HG03558 (cell line): ENCODE data around the gene MID2.
A peak's percentile ranks its signal among the peaks of the same experiment; 100 is the strongest.
"Not testable (repeated sequence)": the region's sequence is repeated elsewhere in the genome, so short reads cannot be mapped to it uniquely, and the experiment has no call there.

Experiments
- ATAC-seq: cut with Tn5 transposase; IDR thresholded peaks from one replicate; pipeline ENCODE4 v1.9.1; 2021; ENCODE audit warnings: moderate number of reproducible peaks; ENCODE audit not compliant: unreplicated experiment; ENCODE audit errors: extremely low read depth

The MID2 gene

DNA sequence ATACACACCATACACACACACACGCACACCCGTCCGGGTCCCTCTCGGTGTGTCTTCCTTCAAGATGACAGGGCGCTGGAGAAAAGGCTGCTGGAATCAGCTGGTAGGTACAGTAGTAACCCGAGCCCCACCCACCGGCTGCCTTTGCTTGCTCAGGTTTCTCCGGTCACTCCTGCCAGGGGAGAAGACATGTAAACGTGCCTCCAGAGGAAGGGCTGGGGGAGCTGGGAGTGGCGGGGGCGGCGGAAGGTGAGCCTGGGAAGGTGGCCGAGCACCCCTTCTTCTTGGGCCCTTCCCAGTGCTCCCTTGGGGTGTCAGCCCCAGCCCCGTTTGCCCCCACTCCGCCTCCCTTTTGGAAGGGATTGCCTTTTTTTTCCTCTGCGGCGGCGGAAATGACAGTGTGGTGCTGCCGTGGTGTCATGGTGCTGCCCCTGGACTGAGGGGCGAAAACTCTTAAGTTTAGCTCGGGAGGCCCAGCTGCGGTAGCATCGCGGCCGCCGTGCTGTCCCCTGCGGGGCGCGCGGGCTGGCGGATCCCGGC is at the start of gene MID2:
Gene MID2 (plus strand): TSS at position 169 of the 540 bp plus-strand sequence. CDS start 561 bp downstream, outside the sequence.
- ATAC-seq, result no peak

DNA sequence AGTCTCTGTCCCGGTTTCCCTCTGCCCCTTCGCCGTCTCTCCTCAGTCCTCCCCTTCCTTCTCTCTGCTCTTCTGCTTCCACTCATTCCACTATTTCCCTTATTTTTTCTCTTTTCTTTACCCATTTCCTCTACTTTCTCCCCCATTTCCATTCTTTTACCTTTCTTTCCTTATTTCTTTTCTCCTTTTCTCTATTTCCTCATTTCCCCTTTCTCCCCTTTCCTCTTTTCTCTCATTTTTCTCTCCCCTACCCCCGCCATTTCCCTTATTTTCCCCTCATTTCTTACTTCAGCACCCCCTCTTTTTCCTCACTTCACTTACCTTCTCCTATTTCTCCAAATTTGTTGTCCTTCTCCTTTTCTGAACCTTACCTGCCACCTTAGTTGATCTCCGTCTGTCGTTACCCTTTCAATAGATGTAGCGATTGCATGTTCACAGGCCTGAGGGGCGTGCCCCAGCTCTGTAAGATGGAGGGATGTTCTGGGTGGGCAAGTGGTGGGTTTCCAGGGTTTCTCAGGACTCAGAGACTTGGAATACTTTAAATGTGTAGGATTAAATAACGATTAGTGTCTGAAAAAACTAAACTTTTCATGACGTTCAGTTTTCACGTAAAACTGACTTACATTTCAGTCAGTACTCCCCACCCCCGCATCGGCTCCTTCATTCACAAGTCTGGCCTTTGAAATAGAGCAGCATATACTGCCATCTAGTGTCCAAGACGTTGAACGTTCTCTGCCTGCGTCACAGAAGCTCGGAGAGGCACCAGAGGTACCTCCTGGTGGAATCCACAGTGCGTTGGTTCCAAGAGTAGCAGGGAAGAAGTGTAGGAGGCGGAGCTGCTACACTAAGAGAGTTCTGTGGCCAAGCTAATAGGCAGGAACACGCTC is 48.8 kb upstream of the MID2 start:
- ATAC-seq, result peak; percentile 43

- ATAC-seq, result no peak
Measured at GRCh38 chrX:107777536-107777832, 48.2 kb upstream of the MID2 start, which contains the start of gene NCBP2L. NCBP2L (plus strand) TSS chrX:107777733; CDS start chrX:107794221, 16,488 bp downstream.

GRCh38 chrX:107780525-107780924 is 45.1 kb upstream of the MID2 start:
- no peak for ATAC-seq

DNA sequence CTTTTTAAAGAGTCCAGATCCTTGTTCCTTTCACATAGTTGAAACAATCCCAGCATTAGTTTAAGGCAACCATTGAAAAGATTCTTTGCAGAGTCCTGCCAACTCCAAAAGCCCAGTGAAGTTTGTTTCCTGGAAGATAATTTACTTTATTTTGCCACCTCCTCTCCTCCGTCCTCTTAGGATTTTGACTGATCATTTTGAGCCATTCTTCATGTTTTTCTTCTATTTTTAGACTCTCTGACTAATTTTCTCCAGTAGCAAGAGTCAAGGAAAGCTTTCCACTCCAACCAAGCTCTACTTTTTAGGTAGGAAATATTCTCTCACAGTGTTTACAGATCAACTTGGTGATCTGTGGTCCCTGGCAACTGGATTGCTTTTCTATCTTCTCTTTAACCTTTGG is 37.8 kb upstream of the MID2 start:
- ATAC-seq, result no peak

DNA sequence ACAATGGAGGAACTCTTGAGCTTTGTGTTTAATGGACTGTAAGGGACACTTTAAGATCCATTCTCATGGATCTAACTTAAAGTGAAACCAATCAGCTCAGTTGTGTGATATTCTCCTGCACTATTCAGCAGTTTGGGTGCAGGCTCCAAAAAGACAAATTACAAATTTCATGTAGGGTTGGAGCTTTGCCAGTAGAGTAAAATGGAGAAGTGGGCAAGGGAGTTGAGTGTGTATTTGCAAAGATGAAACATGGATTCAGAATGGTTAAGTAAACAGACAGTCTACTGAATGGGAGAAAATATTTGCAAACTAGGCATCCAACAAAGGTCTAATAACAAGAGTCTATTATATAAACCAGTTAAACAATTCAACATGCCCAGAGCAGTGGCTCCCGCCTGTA is 21.2 kb upstream of the MID2 start:
- no peak for ATAC-seq

DNA sequence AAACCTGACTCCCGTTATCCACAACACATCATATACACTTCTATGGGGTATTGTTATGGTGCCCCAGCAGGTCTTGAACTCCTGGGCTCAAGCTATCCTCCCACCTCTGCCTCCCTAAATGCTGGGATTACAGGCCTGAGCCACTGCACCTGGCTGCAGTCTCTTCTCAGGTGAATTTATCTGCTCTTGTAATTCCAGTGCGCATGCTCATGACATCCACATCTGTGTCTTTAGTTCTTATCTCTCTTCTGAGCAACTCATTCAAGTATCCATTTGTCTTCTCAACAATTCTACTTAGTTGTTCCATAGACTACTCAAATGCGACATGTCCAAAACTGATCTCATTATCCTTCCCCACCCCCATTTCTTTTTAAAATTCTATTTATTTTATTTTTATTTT is 20.5 kb upstream of the MID2 start:
- no peak for ATAC-seq

DNA sequence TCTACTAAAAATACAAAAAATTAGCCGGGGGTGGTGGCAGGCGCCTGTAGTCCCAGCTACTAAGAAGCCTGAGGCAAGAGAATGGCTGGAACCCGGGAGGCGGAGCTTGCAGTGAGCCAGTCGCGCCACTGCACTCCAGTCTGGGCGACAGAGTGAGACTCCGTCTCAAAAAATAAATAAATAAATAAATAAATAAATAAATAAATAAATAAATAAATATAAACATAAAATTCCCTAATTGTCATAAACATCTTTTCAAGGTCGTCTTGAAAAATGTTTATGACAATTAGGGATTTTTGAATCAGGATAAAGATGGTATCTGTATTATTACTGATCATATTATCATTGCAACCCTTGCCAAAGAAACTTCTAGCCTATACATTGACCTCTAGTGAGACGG is 15.6 kb upstream of the MID2 start:
- not testable (repeated sequence) for ATAC-seq

DNA sequence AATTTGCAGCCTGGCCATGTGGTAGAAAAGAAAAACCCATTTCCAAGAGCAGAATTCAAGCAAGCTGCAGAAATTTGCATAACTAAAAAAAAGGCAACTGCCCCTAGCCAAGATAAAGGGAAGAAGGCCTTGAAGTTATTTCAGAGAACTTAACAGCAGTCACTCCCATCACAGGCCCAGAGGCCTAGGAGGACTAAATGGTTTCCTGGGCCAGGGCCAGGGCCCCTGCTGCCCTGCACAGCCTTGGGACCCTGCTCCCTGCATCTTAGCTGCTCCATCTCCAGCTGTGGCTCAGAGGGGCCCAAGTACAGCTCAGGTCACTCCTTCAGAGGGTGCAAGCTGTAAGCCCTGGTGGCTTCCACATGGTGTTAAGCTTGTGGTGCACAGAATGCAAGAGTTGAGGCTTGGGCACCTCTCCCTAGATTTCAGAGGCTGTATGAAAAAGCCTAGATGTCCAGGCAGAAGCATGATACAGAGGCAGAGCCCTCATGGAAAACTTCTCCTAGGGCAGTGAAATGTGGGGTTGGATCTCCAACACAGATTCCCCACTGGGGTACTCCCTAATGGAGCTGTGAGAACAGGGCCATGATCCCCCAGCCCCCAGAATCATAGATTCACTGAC is 6.7 kb upstream of the MID2 start:
- no peak for ATAC-seq

GRCh38 chrX:107823042-107823441 is 2.6 kb upstream of the MID2 start:
- ATAC-seq, result no peak

GRCh38 chrX:107823456-107823855 is 2.2 kb upstream of the MID2 start:
- ATAC-seq, result no peak

DNA sequence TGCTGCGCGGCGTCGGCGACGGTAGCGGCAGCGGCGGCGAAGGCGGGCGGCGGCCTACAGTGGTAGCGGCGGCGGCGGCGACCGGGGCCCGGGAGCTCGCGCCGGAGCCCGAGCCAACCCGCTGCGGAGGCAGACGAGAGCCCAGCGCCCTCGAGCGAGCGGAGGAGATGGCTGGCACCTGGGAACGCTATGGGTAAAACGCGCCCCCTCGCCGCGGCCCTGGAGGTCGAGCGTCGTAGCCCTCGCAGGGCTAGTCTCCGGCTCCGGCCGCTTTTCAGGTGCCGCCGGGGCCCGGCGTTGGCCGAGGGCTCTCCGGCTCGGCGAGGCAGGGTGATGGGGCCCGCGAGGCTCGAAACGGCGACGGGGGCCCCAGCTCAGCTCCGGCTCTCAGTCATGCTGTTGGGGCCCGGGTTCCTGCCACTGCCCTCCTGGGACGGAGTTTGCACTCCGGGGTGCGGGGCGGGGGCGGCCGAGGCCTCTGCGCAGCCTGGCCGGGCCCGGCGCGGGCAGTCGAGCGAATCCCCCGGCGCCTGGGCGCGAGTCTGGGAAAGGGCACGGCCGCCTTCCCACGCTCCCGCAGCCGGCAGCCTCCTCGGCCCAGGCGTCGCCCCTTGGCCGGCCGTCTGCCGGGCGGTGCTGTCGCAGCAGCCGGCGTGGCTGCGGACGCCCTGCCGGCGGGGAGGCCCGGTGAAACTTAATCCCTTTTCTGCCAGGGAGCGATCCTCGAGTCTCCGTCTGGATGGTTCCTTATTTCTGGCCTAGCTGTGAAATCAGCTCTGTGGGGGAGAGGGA is 768 bp downstream of the MID2 start:
- no peak for ATAC-seq

DNA sequence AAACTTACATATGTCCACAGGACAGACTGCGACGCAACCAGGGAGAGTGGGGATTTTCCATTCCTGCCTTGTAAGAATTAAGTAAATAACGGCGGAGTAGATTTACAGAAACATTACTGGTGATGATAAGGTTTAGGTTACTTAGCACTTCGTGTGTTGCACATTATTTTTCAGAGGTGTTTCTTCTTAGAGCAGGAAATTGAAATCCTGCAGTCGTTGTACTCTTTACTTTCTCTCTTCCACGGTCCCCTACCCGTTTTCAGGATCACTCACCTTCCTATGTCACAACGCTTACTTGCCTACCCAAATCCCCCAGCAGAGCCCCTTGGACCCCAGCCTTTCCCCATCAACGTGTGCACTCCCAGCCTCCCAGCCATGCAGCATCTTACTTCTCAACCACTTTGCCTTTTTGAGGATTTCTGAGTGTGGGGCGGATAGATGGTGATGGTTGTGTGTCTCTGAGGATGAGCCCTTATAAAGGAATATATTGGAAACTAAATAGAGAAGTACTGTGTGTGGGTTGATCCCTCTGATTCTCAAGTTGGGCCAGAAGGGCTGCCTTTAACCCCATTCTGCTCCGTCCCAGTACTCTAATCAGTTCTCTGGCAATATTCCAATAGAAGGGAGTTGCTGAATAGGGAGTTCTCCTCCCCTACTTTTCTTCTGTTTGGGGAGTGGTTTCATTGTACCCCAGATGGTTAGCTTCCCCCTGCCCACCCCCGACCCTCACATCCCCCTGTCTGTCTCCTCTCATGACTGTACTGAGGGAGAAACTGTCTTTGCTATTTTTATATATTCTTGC is 1.6 kb downstream of the MID2 start:
- no peak for ATAC-seq

- ATAC-seq, result no peak
Measured at GRCh38 chrX:107827852-107828251, 2.2 kb downstream of the MID2 start.

GRCh38 chrX:107829878-107830277 is 4.2 kb downstream of the MID2 start:
- ATAC-seq, result no peak

- no peak for ATAC-seq
Measured at GRCh38 chrX:107831071-107831730, 5.5 kb downstream of the MID2 start.

DNA sequence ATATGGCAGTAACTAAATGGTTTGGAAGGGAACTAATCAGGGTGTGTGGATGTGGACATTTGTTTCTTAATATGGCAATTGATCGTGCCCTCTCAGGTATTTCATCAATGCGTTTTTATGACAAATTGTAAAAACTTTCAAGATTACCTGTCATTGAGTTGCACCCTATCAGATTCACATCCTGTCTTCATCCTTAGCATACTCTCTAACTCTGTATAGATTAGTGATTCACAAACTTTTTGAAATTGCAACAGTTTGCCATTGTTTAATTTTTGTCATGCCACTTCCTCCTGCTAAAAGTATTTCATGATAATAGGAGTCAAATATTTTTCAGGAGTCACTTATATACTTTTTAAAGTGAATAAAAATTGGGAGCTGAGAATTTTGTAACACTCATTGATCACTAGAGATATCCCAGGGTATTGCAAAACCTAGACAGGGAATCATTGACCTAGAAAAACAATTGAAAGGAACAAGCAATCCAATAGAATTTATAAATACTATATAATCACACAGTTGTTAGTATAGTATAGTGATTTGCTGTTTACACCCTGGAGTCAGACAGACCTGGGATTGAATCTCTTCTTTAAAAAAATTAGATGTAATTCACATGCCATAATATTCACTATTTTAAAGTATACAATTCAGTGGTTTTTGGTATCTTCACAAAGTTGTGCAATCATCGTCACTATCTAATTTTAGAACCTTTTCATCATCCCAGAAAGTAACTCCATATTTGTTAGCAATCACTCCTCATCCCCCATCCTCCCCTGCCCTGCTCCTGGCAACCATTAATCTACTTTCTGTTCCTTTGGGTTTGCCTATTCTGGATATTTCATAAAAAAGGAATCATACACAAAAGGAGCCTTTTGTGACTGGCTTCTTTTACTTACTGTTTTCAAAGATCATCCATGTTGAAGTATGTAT is 8.9 kb downstream of the MID2 start:
- no peak for ATAC-seq

- ATAC-seq, result no peak
Measured at GRCh38 chrX:107836958-107837357, 11.3 kb downstream of the MID2 start.
